SK-N-SH (cell line): Measurements from ENCODE around the gene PLXNB1. TPM values are rescaled to one million over a fixed set of nuclear protein-coding genes. Genes with fewer than 3 reads are reported as not detected.

Source experiments
- CTCF ChIA-PET: fragments of 300-600, 350-600 bp; formaldehyde crosslinking; extraction: SDS; loops from one replicate; lab custom pipeline; 2021; lab: Yijun Ruan, JAX
- POLR2A ChIA-PET: fragments of 350-600 bp; sonication (Branson Sonifier 250); formaldehyde crosslinking; extraction: SDS; loops from one replicate; lab custom pipeline; 2020; ENCODE audit warnings: antibody characterized with exemption, inconsistent platforms; lab: Yijun Ruan, JAX
- DNase-seq: peaks from one replicate; pipeline ENCODE4 v3.0.0; 2012
- H2AFZ ChIP-seq: fragments of 200-600 bp; sonication (generic); 2 replicates; pipeline ENCODE4 v1.8.1; 2016; ENCODE audit warnings: antibody characterized with exemption, mild to moderate bottlenecking, low read depth
- H3F3A ChIP-seq: fragments of 200-600 bp; sonication (generic); replicated peaks from 2 replicates; pipeline ENCODE3; 2016; ENCODE audit warnings: antibody characterized with exemption, mild to moderate bottlenecking; ENCODE audit not compliant: insufficient read depth
- H3K27ac ChIP-seq, 2 experiments: fragments of 200-500 bp in 1 of 2; fragments of 200-600 bp in 1 of 2; sonication (Bioruptor generic) in 1 of 2; sonication (generic), shearing (Covaris generic) in 1 of 2; 2 replicates each; pipeline versions ENCODE4 v1.5.1 to v1.6.1; 2014 to 2016; ENCODE audit warnings: low read depth in 2 of 2, inconsistent platforms in 1 of 2, low read length in 1 of 2, mild to moderate bottlenecking in 1 of 2, mixed read lengths in 1 of 2
- H3K27me3 ChIP-seq: fragments of 200-600 bp; sonication (generic), shearing (Covaris generic); 2 replicates; pipeline ENCODE4 v1.6.1; 2016; ENCODE audit warnings: mixed run types; ENCODE audit not compliant: insufficient read depth
- H3K36me3 ChIP-seq, 2 experiments: fragments of 200-500 bp in 1 of 2; fragments of 200-600 bp in 1 of 2; sonication (Bioruptor generic) in 1 of 2; sonication (generic) in 1 of 2; replicated peaks in 1 of 2; 2 replicates each; pipeline versions ENCODE3 to v1.5.1; 2014 to 2016; ENCODE audit warnings: low read length in 1 of 2, mild to moderate bottlenecking in 1 of 2; ENCODE audit not compliant: insufficient read depth in 2 of 2, control insufficient read depth in 1 of 2
- H3K4me1 ChIP-seq, 2 experiments: fragments of 200-500 bp in 1 of 2; fragments of 200-600 bp in 1 of 2; sonication (Bioruptor generic) in 1 of 2; sonication (generic), shearing (Covaris generic) in 1 of 2; 2 replicates each; pipeline versions ENCODE4 v1.5.1 to v1.6.1; 2014 to 2016; ENCODE audit warnings: low read depth in 1 of 2, low read length in 1 of 2, mixed run types in 1 of 2; ENCODE audit not compliant: insufficient read depth in 2 of 2, control insufficient read depth in 1 of 2
- H3K4me2 ChIP-seq: fragments of 200-600 bp; sonication (generic), shearing (Covaris generic); 2 replicates; pipeline ENCODE4 v1.6.1; 2017; ENCODE audit warnings: mixed run types
- H3K4me3 ChIP-seq, 2 experiments: fragments of 200-500 bp in 1 of 2; fragments of 200-600 bp in 1 of 2; sonication (Bioruptor generic) in 1 of 2; sonication (generic), shearing (Covaris generic) in 1 of 2; 2 replicates each; pipeline versions ENCODE4 v1.5.1 to v1.8.1; 2014 to 2016; ENCODE audit warnings: low read depth in 2 of 2, inconsistent platforms in 1 of 2, low read length in 1 of 2, mild to moderate bottlenecking in 1 of 2, mixed read lengths in 1 of 2, moderate library complexity in 1 of 2
- H3K79me2 ChIP-seq: fragments of 200-600 bp; sonication (generic); 2 replicates; pipeline ENCODE4 v1.8.1; 2017; ENCODE audit warnings: mild to moderate bottlenecking; ENCODE audit not compliant: insufficient read depth
- H3K9ac ChIP-seq: fragments of 200-600 bp; sonication (generic); 2 replicates; pipeline ENCODE4 v1.6.1; 2017; ENCODE audit warnings: mixed run types
- H3K9me2 ChIP-seq: fragments of 200-600 bp; sonication (generic); 2 replicates; pipeline ENCODE4 v1.6.1; 2017; ENCODE audit warnings: mixed run types
- H3K9me3 ChIP-seq: fragments of 200-600 bp; sonication (generic); 2 replicates; pipeline ENCODE4 v1.6.1; 2017; ENCODE audit warnings: mixed run types, mild to moderate bottlenecking, moderate library complexity
- H4K20me1 ChIP-seq: fragments of 200-600 bp; sonication (generic); 2 replicates; pipeline ENCODE4 v1.6.1; 2017; ENCODE audit warnings: mild to moderate bottlenecking, mixed run types; ENCODE audit not compliant: insufficient read depth
- CTCF ChIP-seq: fragments of 200-600 bp; sonication (generic); IDR thresholded peaks from 2 replicates; pipeline ENCODE4 v1.6.1; 2017; ENCODE audit warnings: antibody characterized with exemption, mild to moderate bottlenecking, moderate library complexity
- EP300 ChIP-seq, 2 experiments: IDR thresholded peaks; 2 replicates each; pipeline versions ENCODE4 v1.4.0 to v1.6.1; 2012; ENCODE audit warnings: borderline replicate concordance in 1 of 2, low read depth in 1 of 2, low read length in 1 of 2
- FOXJ3 ChIP-seq: sonication (generic); formaldehyde crosslinking; IDR thresholded peaks from 2 replicates; pipeline ENCODE4 v1.5.1; 2020; ENCODE audit warnings: mild to moderate bottlenecking, missing genetic modification reagents
- FOXM1 ChIP-seq: IDR thresholded peaks from 2 replicates; pipeline ENCODE4 v1.4.0; 2012; ENCODE audit warnings: low read depth, mild to moderate bottlenecking
- IRF3 ChIP-seq: fragments of 150-350 bp; IDR thresholded peaks from 2 replicates; pipeline ENCODE4 v1.6.1; 2016; ENCODE audit warnings: mild to moderate bottlenecking, low read depth, low read length
- JUND ChIP-seq: IDR thresholded peaks from 2 replicates; pipeline ENCODE4 v1.4.0; 2012
- MXI1 ChIP-seq: IDR thresholded peaks from 2 replicates; pipeline ENCODE4 v1.6.1; 2012; ENCODE audit warnings: mild to moderate bottlenecking, low read depth, low read length, improper control_type of control experiment
- NFIC ChIP-seq: IDR thresholded peaks from 2 replicates; pipeline ENCODE4 v1.4.0; 2012; ENCODE audit warnings: borderline replicate concordance
- NRF1 ChIP-seq: IDR thresholded peaks from 2 replicates; pipeline ENCODE4 v1.6.1; 2012; ENCODE audit warnings: low read depth, mild to moderate bottlenecking, low read length
- PBX3 ChIP-seq: IDR thresholded peaks from 2 replicates; pipeline ENCODE4; 2012
- POLR2AphosphoS5 ChIP-seq: IDR thresholded peaks from 2 replicates; pipeline ENCODE4 v1.6.1; 2012; ENCODE audit warnings: low read depth, low read length
- RAD21 ChIP-seq: IDR thresholded peaks from 2 replicates; pipeline ENCODE4 v1.6.1; 2012; ENCODE audit warnings: mild to moderate bottlenecking, low read length
- RFX5 ChIP-seq: IDR thresholded peaks from 2 replicates; pipeline ENCODE4 v1.6.1; 2012; ENCODE audit warnings: mild to moderate bottlenecking, improper control_type of control experiment, low read length
- RXRA ChIP-seq: IDR thresholded peaks from 2 replicates; pipeline ENCODE4 v1.4.0; 2012; ENCODE audit warnings: low read depth, mild to moderate bottlenecking, borderline replicate concordance
- TCF12 ChIP-seq: IDR thresholded peaks from 2 replicates; pipeline ENCODE4 v1.4.0; 2012
- TEAD4 ChIP-seq: IDR thresholded peaks from 2 replicates; pipeline ENCODE4 v1.4.0; 2012; ENCODE audit warnings: mild to moderate bottlenecking, borderline replicate concordance; ENCODE audit not compliant: insufficient read depth
- WGBS: methylation state at CpG from one replicate; pipeline ENCODE4 v1.1.6; 2017; ENCODE audit warnings: low lambda C conversion rate; 5-methylcytosine and 5-hydroxymethylcytosine counted together
- polyA plus RNA-seq, 3 experiments: library from polyadenylated mRNA; depleted of rRNA; stranded (reverse); fragments of >200 nt; gene quantifications; 2 replicates each; pipeline ENCODE4 v1.2.3, GENCODE V29; 2012

The PLXNB1 gene
- polyA plus RNA-seq, 1 of the 3 experiments (the other 2 are of a cell fraction): 39.8 TPM

- Histone ChIP-seq H3K27me3 (no peaks in the 10 kb centered on the region), H2AFZ (no peak overlapping the region), H4K20me1 (no peaks in the 10 kb centered on the region), H3F3A (peaks cover 15% of the 10 kb centered on the region), H3K27ac (peak overlapping the region; percentile 99 to 100), H3K79me2 (peaks cover 65% of the 10 kb centered on the region), H3K4me1 (peaks cover 16 to 67% of the 10 kb centered on the region in 2 experiments; a peak in 2 of 4 replicates), H3K9me2 (no peaks in the 10 kb centered on the region), H3K4me2 (peak overlapping the region; percentile 78; the same call in 1 of the 2 replicates), H3K4me3 (no peak overlapping the region), H3K9me3 (no peaks in the 10 kb centered on the region), H3K9ac (peak overlapping the region; percentile 95; the same call in 1 of the 2 replicates), H3K36me3 (peaks cover 0 to 35% of the 10 kb centered on the region in 2 experiments)
- WGBS: 85% methylated on average over 6 of the region's 7 CpGs
- POLR2A ChIA-PET: interaction anchor here (0.9 kb wide), 1 partner anchor 27 kb away, joined by 3 read pairs; no protein-coding TSS in a partner anchor
- no peak for DNase-seq
- CTCF ChIA-PET: interaction anchor here (1.2 to 8.2 kb wide), 5 partner anchors 31 to 86 kb away, joined by 3 to 136 read pairs (median 3); partner anchors contain the start of gene PFKFB4
- TF ChIP-seq TEAD4 (no peak), RAD21 (0 out of 2 replicates have a peak, but pooled peaks have one; percentile 7), FOXJ3 (CRISPR knock-in tag) (no peak)
These were observed 37.8 kb upstream of the PLXNB1 start for GRCh38 chr3:48467473-48468267.

- ChIA-PET CTCF (interaction anchor here (1.2 to 8.2 kb wide), 7 partner anchors 31 to 86 kb away, joined by 3 to 136 read pairs (median 3); partner anchors contain the start of gene PFKFB4), POLR2A (no interaction called here)
- Histone ChIP-seq H3K9me2 (no peaks in the 10 kb centered on the region), H3K27me3 (no peaks in the 10 kb centered on the region), H3K4me3 (peak overlapping the region; percentile 45 to 68; a peak in 3 of 4 replicates), H3K79me2 (peaks cover 59% of the 10 kb centered on the region), H3K36me3 (peaks cover 0 to 35% of the 10 kb centered on the region in 2 experiments), H4K20me1 (no peaks in the 10 kb centered on the region), H3K9me3 (no peaks in the 10 kb centered on the region), H3K9ac (peak overlapping the region; percentile 95), H3K4me1 (peaks cover 16 to 67% of the 10 kb centered on the region in 2 experiments; a peak in 2 of 4 replicates), H3K27ac (peak overlapping the region; percentile 99 to 100), H3F3A (peaks cover 16% of the 10 kb centered on the region), H2AFZ (no peak overlapping the region), H3K4me2 (peak overlapping the region; percentile 78)
- DNase-seq: peak; percentile 25
- no peak for TF ChIP-seq IRF3
- TF ChIP-seq RFX5: no peak
- no peak for TF ChIP-seq CTCF
- TF ChIP-seq JUND: no peak
- TF ChIP-seq FOXM1: no peak
- no peak for TF ChIP-seq MXI1
- no peak for TF ChIP-seq NRF1
- no peak for TF ChIP-seq TCF12
- no peak for TF ChIP-seq RAD21
- TF ChIP-seq PBX3: no peak
- no peak for TF ChIP-seq NFIC
- no peak for TF ChIP-seq POLR2AphosphoS5
- TF ChIP-seq TEAD4: no peak
- no peak for TF ChIP-seq EP300 (IDR thresholded peaks at IDR 0.05; ENCODE audit: borderline replicate concordance in 1 of 2, low read depth in 1 of 2, low read length in 1 of 2)
- TF ChIP-seq RXRA: no peak
- no CpG with 5 or more reads among the region's 9 CpGs for WGBS
These were observed 37.2 kb upstream of the PLXNB1 start for GRCh38 chr3:48467110-48467454.
